Suprapubic skin (tissue), 4 donors: Measurements from ENCODE around the gene SLC4A1.

Experiments used
- CTCF ChIP-seq, 2 donors: fragments of 200-600 bp in 1 of 2; fragments of 450-650 bp in 1 of 2; sonication (generic) in 1 of 2; IDR thresholded peaks; one replicate each; pipeline ENCODE4 v1.5.1; 2016 to 2019; ENCODE audit warnings: antibody characterized with exemption in 2 of 2, mild to moderate bottlenecking in 1 of 2, moderate library complexity in 1 of 2
- EP300 ChIP-seq: sonication (generic); formaldehyde crosslinking; IDR thresholded peaks from one replicate; pipeline ENCODE4 v1.6.1; 2017; ENCODE audit warnings: antibody characterized with exemption
- POLR2A ChIP-seq, 2 donors: fragments of 450-650 bp; IDR thresholded peaks; one replicate each; pipeline ENCODE4 v1.6.1; 2017; ENCODE audit warnings: antibody characterized with exemption in 2 of 2, mild to moderate bottlenecking in 2 of 2, moderate library complexity in 2 of 2
- POLR2AphosphoS5 ChIP-seq, 3 donors: sonication (generic); formaldehyde crosslinking; IDR thresholded peaks; one replicate each; pipeline ENCODE4 v1.6.1; 2017; ENCODE audit warnings: antibody characterized with exemption in 3 of 3

GRCh38 chr17:44256671-44257070, 11.3 kb downstream of the SLC4A1 start:
- TF ChIP-seq POLR2A (IDR thresholded peaks at IDR 0.05) (no peak), EP300 (no peak), POLR2AphosphoS5 (IDR thresholded peaks at IDR 0.05) (no peak), CTCF (IDR thresholded peaks at IDR 0.05) (no peak)
